DLD1 (cell line): ENCODE data around the gene HRH2.

Experiments
- in situ Hi-C: cut with HindIII; loops from 2 replicates; pipeline ENCODE4 v1.10.0; 2017; ENCODE audit warnings: low sequenced_read_pairs

HRH2 gene

GRCh38 chr5:175675873-175676272, 18.0 kb downstream of the HRH2 start:
- in situ Hi-C loops = no loop called here

DNA sequence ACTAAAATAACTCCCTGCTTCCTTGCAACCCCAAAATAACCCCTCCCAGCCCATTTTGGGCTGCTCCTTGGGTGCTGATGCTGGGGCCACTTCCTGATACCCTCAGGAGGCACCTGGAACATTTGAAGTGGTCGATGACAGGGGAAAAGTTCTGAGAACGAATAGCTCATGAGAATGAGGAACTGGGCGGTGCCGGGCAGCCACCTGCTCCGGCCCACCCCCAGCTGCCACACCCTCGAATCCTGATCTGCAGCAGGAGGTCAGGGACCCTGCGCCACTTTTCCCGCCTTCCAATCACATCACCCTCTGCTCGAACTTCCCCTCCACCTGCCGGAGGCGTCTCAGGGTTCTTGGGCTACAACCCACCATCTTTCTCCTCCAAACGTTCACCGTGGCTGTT, 19.7 kb downstream of the HRH2 start:
- in situ Hi-C loops = no loop called here

GRCh38 chr5:175678074-175678473, 20.2 kb downstream of the HRH2 start:
- in situ Hi-C loops = no loop called here

DNA sequence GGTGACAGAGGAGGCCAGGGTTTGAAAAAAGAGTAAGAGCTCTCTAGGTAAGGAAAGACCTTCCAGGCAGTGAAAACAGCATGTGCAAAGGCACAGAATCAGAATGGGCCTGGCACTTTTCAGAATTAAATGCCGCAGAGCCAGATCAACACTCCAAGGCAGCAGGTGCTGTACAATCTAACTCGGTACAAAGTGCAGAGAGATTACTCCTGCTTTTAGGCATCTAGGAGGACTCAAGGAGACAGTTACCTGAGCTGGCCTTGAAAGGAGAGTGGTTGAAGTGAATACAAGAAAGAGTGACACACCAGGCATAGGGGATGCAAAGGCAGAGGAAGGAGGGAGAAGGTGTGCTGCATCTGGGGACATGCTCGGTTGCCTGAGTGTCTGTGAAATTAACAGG, 21.5 kb downstream of the HRH2 start:
- in situ Hi-C loops = no loop called here

DNA sequence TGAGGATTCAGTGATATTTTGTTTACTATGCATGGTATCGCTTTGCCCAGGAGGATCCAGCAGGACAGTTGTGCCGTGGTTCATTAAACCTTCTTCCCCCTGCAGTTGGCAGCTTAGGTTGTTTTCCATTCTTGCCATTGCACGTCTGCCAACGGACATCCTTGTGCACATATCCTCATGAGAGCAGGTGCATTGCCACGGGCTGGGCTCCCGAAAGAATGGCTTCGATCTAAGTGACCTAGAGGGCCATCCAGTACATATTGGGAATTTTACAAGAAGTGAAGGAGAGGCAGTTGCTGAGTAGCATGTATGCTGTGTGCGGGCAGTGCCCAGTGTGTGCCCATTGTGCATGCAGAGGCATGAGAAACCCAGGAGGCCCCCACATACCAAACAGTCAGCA, 22.1 kb downstream of the HRH2 start:
- in situ Hi-C loops = no loop called here

- in situ Hi-C loops = no loop called here
Measured at GRCh38 chr5:175680463-175680862, 22.6 kb downstream of the HRH2 start.

DNA sequence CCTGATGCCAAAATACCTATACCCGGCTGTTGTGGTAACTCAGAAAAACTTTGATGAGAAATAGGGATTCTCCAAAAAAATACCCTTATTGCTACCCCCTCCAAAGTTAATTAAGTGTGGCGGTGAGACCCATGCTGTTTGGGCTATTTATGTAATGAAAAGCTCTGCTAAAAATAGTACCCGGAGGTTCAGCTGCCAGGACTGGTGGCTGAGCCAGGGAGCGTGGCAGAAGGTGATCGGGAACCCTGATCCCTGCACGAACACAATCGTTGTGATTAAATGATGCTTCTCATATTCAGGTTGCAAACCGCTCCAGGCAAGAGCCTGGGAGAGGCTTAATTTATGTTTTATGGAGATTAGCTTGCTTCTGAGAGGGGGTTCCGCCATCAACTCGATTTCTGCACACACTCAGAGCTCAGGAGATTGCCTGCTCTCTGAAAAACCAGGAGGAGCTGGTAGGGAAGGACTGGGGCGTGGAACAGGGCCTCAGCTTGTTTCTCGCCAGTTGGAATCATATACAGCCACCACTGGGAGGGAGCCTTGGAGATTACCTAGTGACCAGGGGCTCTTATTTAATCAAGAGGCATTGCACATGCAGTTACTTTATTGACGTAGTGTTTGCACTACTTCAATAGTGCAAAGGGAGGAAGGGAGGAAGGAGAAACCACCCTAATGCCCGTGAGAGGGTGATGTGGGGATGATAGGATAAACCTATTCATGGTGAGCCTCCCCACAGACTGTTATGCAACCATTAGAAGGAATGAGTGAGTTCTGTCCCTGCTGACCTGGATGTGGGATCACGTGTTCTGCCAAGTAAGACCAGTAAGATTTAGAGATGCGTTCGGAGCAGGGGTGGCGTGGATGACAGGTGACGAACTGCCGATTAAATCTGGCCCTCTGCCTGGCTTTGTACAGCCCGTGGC, 23.4 kb downstream of the HRH2 start:
- in situ Hi-C loops = no loop called here

DNA sequence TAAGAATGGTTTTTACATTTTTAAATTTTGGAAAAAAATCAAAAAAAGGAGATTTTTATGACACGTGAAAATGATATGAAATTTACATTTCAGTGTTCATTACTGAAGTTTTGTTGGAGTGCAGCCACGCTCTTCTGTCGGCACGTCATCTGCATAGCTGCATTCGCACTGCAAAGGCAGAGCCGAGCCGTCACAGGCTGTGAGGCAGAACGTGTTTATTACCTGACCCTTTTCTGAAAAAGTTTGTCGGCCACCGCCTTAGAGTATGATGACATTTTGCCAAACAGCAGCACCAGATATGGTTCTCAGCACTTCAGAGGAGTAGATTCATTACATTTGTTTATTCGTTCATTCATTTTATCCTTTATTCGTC, 24.1 kb downstream of the HRH2 start:
- in situ Hi-C loops = no loop called here

- in situ Hi-C loops = no loop called here
Measured at GRCh38 chr5:175682664-175683063, 24.8 kb downstream of the HRH2 start.

- in situ Hi-C loops = no loop called here
Measured at GRCh38 chr5:175683231-175683630, 25.4 kb downstream of the HRH2 start.

GRCh38 chr5:175683921-175684320, 26.1 kb downstream of the HRH2 start:
- in situ Hi-C loops = no loop called here

DNA sequence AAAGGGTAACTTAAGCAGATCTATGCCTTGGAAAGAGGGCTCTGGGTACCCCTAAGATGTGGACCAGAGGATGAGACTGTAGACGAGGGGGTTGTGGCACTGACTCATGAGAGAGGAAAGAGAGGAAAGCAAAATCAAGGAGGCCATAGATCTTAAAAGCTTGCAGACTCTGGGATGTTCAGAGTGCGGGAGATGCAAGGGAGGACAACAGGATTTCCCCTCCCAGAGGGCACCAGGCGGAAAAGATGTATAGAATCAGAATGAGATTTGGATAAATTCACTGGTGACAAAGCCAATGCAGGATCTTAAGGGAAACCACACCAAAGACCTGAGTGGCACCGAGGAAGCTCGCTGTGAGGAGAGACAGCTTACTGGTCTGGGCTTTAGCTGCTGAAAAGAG, 27.1 kb downstream of the HRH2 start:
- in situ Hi-C loops = no loop called here

GRCh38 chr5:175685701-175686350, 28.0 kb downstream of the HRH2 start:
- in situ Hi-C loops = no loop called here

DNA sequence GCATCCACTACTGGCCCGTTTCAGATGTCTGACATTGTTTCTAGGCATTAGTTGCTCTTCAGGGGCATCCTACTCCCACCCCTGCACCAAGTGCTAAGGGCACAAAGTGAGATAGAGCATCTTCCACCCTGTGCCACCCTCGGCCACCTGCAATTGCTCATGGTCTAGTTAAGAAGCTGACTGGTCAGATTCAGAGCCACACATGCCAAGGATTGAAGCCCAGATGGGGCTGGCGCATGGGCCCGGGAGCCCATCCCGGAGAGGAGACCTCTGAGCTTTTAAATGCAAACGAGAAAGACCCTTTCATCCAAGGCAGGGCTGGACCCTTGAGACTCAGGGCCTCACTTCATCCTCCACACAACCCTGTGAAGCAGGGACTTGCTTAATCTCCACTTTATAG, 28.5 kb downstream of the HRH2 start:
- in situ Hi-C loops = no loop called here

DNA sequence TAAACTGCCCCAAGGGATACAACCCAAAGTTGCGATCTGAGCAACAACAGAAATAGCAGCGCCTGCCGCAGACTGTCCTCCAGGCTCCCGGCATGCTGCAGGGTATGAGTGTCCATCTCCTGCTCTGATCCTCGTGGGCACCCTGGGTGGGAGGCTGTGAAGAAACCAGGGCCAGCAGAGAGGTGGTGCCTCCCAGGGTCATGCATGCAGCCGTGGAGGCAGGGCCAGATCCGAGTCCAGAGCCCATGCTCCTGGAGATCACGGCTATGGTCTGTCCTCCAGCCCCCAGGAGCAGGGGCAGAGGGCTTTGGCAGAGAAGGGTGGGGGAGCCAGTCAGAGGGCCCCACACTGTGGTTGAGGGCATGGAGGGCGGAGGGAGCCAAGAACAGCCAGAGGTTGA, 29.0 kb downstream of the HRH2 start:
- in situ Hi-C loops = no loop called here

DNA sequence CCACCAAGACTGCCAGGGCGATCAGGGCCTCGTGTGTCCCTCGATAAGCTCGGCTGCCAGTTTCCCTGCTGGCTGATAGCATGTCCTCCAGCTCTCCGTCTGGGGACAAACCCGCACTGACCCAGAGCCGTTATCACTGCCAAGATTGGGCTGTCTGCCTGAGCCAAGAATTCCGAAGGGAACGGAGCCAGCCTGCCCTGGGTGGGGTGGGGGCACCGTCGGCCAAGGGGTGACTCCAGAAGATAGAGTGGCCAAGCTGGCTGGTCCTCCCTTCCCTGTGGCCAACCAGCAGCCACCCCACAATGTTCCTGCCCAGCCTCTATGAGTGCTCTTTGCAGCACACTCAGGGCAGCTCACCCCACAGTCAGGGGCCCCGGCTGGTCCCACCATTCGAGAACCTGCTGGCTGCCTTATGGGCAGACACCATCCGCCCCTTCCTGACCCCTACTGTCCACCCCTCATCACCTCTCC, 29.4 kb downstream of the HRH2 start:
- in situ Hi-C loops = no loop called here

- in situ Hi-C loops = no loop called here
Measured at GRCh38 chr5:175688352-175689146, 30.7 kb downstream of the HRH2 start.

DNA sequence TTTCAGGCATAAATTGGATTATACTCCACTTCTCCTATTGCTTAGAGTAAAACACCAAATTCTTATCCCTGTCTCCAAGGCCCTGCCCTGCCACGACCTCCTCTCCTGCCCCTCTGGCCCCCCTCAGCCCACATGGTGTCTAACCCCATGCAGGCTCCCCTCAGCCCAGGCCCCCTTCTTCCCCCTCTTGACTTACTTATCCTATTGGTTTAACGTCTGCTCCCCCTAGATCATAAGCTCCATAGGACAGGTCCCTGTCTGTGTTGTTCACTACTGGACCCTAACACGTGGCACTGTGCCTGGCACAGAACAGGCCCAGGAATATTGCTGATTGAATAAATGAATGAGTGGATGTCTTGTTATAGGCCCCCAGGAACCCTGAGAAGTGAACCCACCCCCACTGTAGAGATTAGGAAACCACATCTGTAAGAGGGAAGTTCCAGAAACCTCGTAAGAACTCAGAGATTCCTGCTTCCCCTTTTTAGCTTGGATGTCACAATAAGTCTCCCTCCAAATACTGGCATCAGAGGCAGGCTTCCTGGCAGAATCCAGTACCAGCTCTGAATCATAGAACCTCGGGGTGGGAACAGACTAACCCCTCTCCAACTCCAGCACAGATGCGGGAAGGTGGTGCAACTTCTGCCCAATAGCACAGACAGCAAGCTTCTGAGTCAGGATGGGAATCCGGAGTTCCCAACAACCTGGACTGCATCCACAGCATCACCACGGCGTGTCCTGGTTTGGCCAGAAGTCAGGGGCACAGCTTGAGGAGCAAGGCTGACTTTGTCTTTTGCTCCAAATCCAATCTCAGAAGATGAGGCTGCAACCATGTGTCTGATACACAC, 31.5 kb downstream of the HRH2 start:
- in situ Hi-C loops = no loop called here

DNA sequence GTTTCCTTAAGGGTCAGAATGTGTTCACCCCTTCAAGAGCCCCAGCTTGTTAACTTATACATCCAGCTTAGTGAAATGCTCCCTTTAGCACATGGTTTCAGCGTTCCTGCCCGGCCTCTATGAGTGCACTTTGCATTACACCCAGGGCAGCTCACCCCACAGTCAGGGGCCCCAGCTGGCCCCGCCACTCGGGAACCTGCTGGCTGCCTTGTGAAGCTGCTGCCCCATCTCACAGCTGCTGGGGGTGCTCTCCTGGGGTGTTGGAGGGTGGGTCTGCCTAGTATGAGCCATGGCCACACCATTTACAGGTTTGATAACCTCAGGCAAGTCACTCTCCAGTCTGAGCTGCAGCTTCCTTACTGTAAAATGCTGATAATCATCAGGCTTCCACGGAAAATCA, 32.2 kb downstream of the HRH2 start:
- in situ Hi-C loops = no loop called here

DNA sequence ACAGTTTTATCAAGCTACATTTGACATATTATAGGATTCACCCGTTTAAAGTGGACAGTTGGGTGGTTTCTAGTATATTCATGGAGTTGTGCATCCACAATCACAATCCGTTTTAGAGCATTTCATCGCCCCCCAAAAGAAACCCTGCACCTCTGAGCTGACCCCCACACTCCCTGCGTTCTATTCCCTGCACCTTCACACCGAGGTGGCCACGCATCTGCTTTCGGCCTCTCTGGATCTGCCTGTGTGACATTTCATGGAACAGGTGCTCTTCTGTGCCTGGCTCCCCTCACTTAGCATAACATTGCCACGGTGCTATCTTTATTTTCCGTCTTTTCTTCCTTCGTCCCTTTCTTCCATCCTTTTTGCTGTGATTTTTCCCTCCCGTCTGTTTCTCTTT, 32.7 kb downstream of the HRH2 start:
- in situ Hi-C loops = no loop called here

DNA sequence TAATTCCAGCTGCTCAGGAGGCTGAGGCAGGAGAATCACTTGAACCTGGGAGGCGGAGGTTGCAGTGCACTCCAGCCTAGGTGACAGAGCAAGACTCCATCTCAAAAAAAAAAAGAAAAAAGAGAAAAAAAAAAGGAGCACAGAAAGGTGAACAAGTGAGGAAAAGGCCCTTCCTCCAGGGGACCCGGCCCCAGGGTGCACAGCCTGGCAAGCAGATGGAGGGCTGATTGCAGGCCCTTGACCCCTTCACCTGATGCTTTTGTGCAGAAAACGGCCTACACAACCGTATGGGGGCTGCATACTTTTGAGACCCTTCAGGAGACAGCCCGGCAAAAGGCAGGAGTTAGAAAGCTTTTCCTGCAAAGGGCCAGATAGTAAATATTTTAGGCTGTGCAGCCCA, 33.9 kb downstream of the HRH2 start:
- in situ Hi-C loops = no loop called here
